BE2C (cell line): Measurements from ENCODE around the gene C12orf43.

Experiments
- DNase-seq: peaks from one replicate; pipeline ENCODE4 v3.0.0-alpha.2; 2020
- H3K27me3 ChIP-seq: fragments of 250-450 bp; sonication (Bioruptor Pico); 2 replicates; pipeline ENCODE4 v1.5.1; 2020; ENCODE audit warnings: mild to moderate bottlenecking
- H3K36me3 ChIP-seq: fragments of 250-450 bp; sonication (Bioruptor Pico); 2 replicates; pipeline ENCODE4 v1.5.1; 2020; ENCODE audit warnings: mild to moderate bottlenecking
- H3K4me1 ChIP-seq: fragments of 250-450 bp; sonication (Bioruptor Pico); 2 replicates; pipeline ENCODE4 v1.5.1; 2020
- H3K4me3 ChIP-seq: 2 replicates; pipeline ENCODE4 v1.5.1; 2011; ENCODE audit warnings: low read depth, low read length
- H3K9me3 ChIP-seq: fragments of 250-450 bp; sonication (Bioruptor Pico); 2 replicates; pipeline ENCODE4 v1.5.1; 2020
- TF ChIP-seq, protein P1 (sequence below): IDR thresholded peaks from 2 replicates; pipeline ENCODE4 v1.5.1; 2012; ENCODE audit warnings: mild to moderate bottlenecking, low read depth, low read length

C12orf43 gene

DNA sequence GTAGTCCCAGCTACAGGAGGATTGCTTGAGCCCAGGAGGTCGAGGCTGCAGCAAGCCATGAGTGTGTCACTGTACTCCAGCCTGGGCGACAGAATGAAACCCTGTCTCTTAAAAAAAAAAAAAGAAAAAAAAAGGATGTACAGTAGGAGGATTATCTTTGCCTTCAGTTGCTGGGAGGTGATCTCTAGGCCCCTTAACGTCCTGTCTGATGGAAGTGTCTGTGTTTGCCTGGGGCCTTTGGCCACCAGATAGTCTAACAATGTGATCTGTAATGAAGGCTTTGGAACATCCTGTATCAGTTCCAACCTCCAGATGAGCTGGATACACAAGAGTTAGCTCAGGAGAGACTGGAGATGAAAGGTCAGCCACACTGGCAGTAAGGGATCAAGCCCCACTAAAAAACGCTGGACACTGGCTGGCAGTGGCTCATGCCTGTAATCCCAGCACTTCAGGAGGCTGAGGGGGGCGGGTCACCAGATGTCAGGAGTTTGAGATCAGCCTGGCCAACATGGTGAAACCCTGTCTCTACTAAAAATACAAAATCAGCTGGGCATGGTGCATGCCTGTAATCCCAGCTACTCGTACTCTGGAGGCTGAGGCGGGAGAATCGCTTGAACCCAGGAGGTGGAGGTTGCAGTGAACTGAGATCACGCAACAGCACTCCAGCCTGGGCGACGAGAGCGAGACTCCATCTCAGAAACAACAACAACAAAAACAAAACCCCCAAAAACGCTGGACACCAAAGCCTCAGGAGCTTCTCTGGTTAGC, 57.0 kb downstream of the C12orf43 start:
- Histone ChIP-seq H3K4me3 (no peak overlapping the region), H3K4me1 (no peaks in the 10 kb centered on the region), H3K27me3 (no peaks in the 10 kb centered on the region), H3K36me3 (no peaks in the 10 kb centered on the region), H3K9me3 (no peaks in the 10 kb centered on the region)
- TF ChIP-seq, protein P1, sequence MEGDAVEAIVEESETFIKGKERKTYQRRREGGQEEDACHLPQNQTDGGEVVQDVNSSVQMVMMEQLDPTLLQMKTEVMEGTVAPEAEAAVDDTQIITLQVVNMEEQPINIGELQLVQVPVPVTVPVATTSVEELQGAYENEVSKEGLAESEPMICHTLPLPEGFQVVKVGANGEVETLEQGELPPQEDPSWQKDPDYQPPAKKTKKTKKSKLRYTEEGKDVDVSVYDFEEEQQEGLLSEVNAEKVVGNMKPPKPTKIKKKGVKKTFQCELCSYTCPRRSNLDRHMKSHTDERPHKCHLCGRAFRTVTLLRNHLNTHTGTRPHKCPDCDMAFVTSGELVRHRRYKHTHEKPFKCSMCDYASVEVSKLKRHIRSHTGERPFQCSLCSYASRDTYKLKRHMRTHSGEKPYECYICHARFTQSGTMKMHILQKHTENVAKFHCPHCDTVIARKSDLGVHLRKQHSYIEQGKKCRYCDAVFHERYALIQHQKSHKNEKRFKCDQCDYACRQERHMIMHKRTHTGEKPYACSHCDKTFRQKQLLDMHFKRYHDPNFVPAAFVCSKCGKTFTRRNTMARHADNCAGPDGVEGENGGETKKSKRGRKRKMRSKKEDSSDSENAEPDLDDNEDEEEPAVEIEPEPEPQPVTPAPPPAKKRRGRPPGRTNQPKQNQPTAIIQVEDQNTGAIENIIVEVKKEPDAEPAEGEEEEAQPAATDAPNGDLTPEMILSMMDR, result no peak
- DNase-seq, result no peak

DNA sequence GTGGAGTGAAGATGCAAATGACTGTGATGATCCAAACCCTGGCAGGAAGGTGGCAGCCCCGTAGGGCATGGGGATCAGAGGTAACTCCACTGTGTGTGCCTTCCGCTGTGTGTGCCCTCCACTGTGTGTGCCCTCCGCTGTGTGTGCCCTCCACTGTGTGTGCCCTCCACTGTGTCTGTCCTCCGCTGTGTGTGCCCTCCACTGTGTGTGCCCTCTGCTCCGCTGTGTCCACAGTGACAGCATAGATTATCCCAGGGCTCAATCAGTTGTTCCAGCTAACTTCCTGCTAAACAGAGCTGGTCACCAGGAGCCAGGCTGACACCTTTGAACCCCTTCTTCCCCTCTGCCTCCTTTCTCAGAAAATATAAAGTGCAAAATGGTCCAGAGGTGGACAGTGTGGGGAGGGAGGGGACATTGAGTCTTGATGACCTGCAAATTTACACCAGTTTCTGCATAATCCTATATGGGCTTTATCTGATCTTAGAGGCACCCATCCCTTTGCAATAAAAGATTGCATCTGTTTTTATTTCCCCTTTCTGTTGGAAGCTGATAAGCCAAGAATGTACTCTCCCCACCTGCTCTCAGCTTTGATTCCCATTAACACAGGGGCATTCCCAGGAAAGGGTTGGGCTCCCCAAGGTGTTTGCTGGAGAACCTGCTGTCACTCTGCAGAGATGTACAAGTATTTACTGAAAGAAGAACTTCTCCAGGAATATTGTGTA, 59.5 kb downstream of the C12orf43 start:
- H3K4me1 ChIP-seq, result no peaks in the 10 kb centered on the region
- H3K27me3 ChIP-seq, result no peaks in the 10 kb centered on the region
- H3K4me3 ChIP-seq, result no peak overlapping the region
- TF ChIP-seq, protein P1, result no peak
- DNase-seq, result no peak
- H3K36me3 ChIP-seq, result no peaks in the 10 kb centered on the region
- no peaks in the 10 kb centered on the region for H3K9me3 ChIP-seq

DNA sequence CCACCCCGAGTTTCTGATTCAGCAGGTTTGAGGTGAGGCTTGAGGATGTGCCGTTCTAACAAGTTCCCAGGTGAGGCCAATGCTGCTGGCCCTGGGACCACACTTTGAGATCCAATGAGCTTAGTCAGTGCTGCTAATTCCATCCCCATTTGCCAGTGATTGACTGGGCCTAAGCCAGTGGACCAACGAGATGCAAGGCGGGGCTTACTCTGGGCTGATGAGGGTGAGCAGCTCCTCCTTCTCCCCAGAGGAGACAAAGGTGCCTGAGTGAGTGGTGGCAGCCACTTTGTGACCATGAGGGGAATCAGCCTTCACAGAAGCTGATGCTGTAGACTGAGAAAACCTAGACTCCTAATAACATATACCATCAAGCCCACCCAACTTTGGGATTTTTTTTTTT, 61.1 kb downstream of the C12orf43 start:
- no peaks in the 10 kb centered on the region for H3K9me3 ChIP-seq
- no peaks in the 10 kb centered on the region for H3K36me3 ChIP-seq
- TF ChIP-seq, protein P1, result no peak
- H3K4me3 ChIP-seq, result no peak overlapping the region
- DNase-seq, result no peak
- no peaks in the 10 kb centered on the region for H3K27me3 ChIP-seq
- no peaks in the 10 kb centered on the region for H3K4me1 ChIP-seq

DNA sequence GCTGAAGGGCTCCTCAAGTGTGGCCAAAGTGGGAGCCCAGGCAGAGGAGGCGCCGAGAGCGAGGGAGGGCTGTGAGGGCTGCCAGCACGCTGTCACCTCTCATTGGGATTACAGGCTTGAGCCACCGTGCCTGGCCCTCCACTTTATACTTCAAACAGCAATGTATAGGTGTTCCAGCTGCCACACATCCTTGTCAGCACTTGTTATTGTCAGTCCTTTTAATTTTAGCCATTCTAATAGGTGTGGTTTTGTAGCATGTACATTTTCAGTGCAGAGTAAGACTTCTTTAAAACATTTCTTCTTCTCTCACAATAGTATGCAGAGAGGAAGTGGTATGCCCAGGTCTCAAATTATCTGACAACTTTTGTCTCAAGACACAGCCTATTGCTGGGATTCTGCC, 65.5 kb downstream of the C12orf43 start:
- Histone ChIP-seq H3K36me3 (no peaks in the 10 kb centered on the region), H3K9me3 (no peaks in the 10 kb centered on the region), H3K4me3 (no peak overlapping the region), H3K27me3 (no peaks in the 10 kb centered on the region), H3K4me1 (no peaks in the 10 kb centered on the region)
- TF ChIP-seq, protein P1, result no peak
- no peak for DNase-seq
